Activated naive CD8-positive, alpha-beta T cell treated with anti-CD3 and anti-CD28 coated beads for 36 hours (primary cell): Measurements from ENCODE around the gene RPAP3. TPM values are rescaled to one million over a fixed set of nuclear protein-coding genes. Genes with fewer than 3 reads are reported as not detected.

ENCODE experiments used
- DNase-seq: peaks from one replicate; pipeline ENCODE4 v3.0.0; 2021
- H3K27ac Mint-ChIP-seq: one replicate; pipeline ENCODE4 v1.8.0; 2022; ENCODE audit warnings: mild to moderate bottlenecking, moderate library complexity, mixed read lengths
- H3K27me3 Mint-ChIP-seq: one replicate; pipeline ENCODE4 v1.8.0; 2022; ENCODE audit warnings: mild to moderate bottlenecking, mixed read lengths
- H3K36me3 Mint-ChIP-seq: one replicate; pipeline ENCODE4 v1.8.0; 2021; ENCODE audit warnings: mild to moderate bottlenecking, mixed read lengths
- H3K4me1 Mint-ChIP-seq: one replicate; pipeline ENCODE4 v1.8.0; 2021; ENCODE audit warnings: mixed read lengths
- H3K4me3 Mint-ChIP-seq: one replicate; pipeline ENCODE4 v1.8.0; 2022; ENCODE audit warnings: mild to moderate bottlenecking, moderate library complexity, mixed read lengths
- H3K9me3 Mint-ChIP-seq: one replicate; pipeline ENCODE4 v1.8.0; 2022; ENCODE audit warnings: mixed read lengths
- total RNA-seq, 2 experiments: library from RNA; stranded (reverse); gene quantifications; one replicate each; pipeline ENCODE4 v1.2.3, GENCODE V29; 2021

RPAP3 gene
- total RNA-seq, 2 experiments from 2014 or later, result 58.7 to 61.8 TPM

DNA sequence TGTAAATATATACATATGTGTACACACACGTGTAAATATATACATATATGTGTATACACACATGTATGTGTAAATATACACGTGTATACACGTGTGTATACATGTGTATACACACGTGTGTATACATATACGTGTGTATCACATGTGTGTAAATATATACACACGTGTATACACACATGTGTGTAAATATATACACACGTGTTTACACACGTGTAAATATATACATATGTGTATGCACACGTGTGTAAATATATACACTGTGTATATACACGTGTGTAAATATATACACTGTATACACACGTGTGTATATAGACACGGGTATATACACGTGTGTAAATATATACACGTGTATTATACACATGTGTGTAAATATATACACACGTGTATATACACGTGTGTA lies 71.7 kb downstream of the RPAP3 start:
- peaks cover 2% of the 10 kb centered on the region for H3K4me1 Mint-ChIP-seq
- no peaks in the 10 kb centered on the region for H3K27me3 Mint-ChIP-seq
- H3K4me3 Mint-ChIP-seq, result no peak overlapping the region
- peaks cover 58% of the 10 kb centered on the region for H3K36me3 Mint-ChIP-seq
- no peak for DNase-seq
- H3K9me3 Mint-ChIP-seq, result peaks cover 22% of the 10 kb centered on the region
- no peak overlapping the region for H3K27ac Mint-ChIP-seq

DNA sequence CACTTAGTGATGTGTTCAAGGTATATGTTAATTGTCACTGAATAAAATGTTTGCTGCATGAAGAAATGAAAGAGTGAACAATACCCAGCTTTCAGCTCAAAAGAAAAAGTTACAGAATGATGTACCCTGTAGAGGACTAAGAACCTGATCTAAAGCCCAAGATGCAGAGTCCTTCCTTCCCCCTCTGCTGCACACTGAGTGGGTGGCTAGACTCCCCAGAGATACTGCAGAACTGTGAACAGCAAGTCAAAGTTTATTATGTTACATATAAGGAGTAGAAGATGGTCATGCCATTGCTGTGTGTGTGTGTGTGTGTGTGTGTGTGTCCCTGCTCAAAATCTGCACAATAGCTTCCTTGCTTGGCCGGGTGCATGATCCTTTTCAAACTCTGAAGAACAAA lies 83.9 kb downstream of the RPAP3 start:
- H3K27ac Mint-ChIP-seq, result no peak overlapping the region
- peaks cover 4% of the 10 kb centered on the region for H3K4me1 Mint-ChIP-seq

DNA sequence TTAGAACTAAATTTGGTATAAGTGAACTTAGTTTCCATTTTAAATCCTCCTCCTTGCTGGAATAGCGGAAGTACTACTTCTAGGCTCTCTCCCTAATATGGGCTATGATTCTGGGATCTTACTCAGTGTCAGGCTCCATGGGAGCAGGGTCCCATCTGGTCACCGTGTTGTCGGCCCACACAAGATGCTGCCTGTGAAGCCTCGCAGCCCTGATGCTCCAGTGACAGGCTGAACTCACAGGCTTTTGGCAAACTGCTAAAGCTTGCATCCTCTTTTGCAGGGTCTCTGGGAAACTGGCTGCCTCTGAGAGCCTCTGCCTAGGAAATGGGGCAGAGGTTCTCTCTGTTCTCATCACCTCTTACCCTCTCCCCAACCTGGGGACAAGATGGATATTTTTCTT lies 88.4 kb downstream of the RPAP3 start:
- no peaks in the 10 kb centered on the region for H3K27me3 Mint-ChIP-seq

More for the DNA sequence above, 83.9 kb downstream of the RPAP3 start:
- peaks cover 34% of the 10 kb centered on the region for H3K36me3 Mint-ChIP-seq
- peaks cover 9% of the 10 kb centered on the region for H3K9me3 Mint-ChIP-seq
- no peak for DNase-seq
- H3K4me3 Mint-ChIP-seq, result no peak overlapping the region
- H3K27me3 Mint-ChIP-seq, result no peaks in the 10 kb centered on the region

DNA sequence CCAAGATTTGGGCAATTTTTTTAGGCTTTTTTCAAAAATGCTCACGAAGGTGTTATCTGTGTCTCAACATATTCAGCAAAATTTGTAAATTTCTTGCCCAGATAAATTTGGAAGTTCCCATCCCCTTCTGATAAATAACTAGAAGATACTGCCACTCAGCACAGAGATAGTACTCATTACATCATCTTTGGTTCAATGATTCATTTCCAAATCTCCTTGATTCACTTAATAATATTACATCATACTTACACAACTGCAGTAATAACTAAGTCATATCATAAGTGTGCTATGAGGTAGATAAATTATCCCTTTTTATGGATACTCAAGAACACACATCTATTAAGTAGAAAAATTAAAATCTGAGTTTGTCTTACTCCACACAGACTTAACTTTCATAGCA lies 89.4 kb downstream of the RPAP3 start:
- H3K36me3 Mint-ChIP-seq, result peaks cover 31% of the 10 kb centered on the region
- no peak overlapping the region for H3K4me3 Mint-ChIP-seq
- no peak overlapping the region for H3K27ac Mint-ChIP-seq
- H3K27me3 Mint-ChIP-seq, result no peaks in the 10 kb centered on the region
- no peak for DNase-seq
- no peaks in the 10 kb centered on the region for H3K4me1 Mint-ChIP-seq
- peaks cover 19% of the 10 kb centered on the region for H3K9me3 Mint-ChIP-seq

More for the DNA sequence above, 88.4 kb downstream of the RPAP3 start:
- H3K9me3 Mint-ChIP-seq, result peaks cover 13% of the 10 kb centered on the region
- no peak overlapping the region for H3K4me3 Mint-ChIP-seq
- DNase-seq, result no peak
- no peaks in the 10 kb centered on the region for H3K4me1 Mint-ChIP-seq
- H3K36me3 Mint-ChIP-seq, result peaks cover 28% of the 10 kb centered on the region
- no peak overlapping the region for H3K27ac Mint-ChIP-seq

DNA sequence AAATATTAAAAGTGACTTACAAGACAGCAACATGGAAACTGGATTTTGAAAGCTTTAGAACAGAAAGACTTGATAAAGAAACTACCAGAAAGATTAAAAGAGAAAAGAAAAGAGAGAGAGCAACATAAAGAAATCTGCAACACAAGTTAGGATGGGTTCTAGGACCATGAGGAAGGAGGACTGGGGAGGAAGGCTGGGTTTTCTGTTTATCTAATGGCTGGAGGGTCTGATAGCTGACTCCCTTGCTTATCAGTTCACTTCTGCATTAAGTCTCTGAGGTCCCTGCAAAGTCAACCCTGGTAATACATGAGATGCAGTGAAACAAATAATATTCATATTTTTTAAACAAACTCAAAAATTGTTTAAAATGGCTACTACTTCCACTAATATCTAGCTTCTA lies 90.1 kb downstream of the RPAP3 start:
- H3K36me3 Mint-ChIP-seq, result peaks cover 31% of the 10 kb centered on the region

DNA sequence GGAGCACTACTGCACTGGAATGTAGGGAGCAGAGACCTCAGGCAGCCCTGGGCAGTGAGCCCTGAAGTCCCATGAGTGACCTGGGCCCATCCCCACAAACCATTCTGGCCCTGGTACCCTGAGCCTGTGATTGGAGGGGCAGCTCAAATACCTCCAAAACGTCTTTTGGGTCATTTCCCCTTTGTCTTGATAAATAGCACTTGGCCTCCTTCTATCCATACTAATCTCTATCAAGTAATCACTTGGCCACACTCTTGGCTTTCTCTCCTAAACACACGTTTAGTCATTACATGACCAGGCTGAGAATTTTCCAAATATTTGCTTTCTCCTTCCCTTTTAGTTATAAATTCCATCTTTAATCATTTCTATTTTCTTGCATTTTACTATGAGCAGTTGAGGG lies 91.3 kb downstream of the RPAP3 start:
- no peak overlapping the region for H3K27ac Mint-ChIP-seq

More for the DNA sequence above, 90.1 kb downstream of the RPAP3 start:
- H3K4me1 Mint-ChIP-seq, result no peaks in the 10 kb centered on the region
- H3K27me3 Mint-ChIP-seq, result no peaks in the 10 kb centered on the region
- no peak for DNase-seq
- peaks cover 19% of the 10 kb centered on the region for H3K9me3 Mint-ChIP-seq
- no peak overlapping the region for H3K4me3 Mint-ChIP-seq
- H3K27ac Mint-ChIP-seq, result no peak overlapping the region

DNA sequence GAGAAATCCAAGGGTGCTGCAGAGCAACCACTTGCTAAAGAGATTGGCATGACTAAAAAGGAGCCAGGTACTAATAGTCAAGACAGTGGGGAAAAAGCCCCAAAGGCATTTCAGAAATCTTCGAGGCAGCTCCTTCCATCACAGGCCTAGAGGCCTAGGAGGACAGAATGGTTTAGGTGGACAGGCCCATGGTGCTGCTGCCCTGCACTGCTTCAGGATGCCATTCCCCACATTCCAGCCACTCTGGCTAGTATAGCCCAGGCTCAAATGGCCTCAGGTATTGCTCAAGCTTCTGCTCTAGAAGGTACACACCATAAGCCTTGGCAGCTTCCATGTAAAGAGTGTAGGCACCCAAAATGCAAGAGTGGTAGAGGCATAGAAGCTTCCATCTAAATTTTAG lies 92.9 kb downstream of the RPAP3 start:
- Mint-ChIP-seq H3K4me1 (no peaks in the 10 kb centered on the region), H3K27me3 (no peaks in the 10 kb centered on the region), H3K27ac (no peak overlapping the region), H3K36me3 (peaks cover 29% of the 10 kb centered on the region), H3K9me3 (peaks cover 25% of the 10 kb centered on the region), H3K4me3 (no peak overlapping the region)
- no peak for DNase-seq

More for the DNA sequence above, 91.3 kb downstream of the RPAP3 start:
- Mint-ChIP-seq H3K36me3 (peaks cover 33% of the 10 kb centered on the region), H3K27me3 (no peaks in the 10 kb centered on the region), H3K9me3 (peaks cover 19% of the 10 kb centered on the region), H3K4me1 (no peaks in the 10 kb centered on the region), H3K4me3 (no peak overlapping the region)
- no peak for DNase-seq

DNA sequence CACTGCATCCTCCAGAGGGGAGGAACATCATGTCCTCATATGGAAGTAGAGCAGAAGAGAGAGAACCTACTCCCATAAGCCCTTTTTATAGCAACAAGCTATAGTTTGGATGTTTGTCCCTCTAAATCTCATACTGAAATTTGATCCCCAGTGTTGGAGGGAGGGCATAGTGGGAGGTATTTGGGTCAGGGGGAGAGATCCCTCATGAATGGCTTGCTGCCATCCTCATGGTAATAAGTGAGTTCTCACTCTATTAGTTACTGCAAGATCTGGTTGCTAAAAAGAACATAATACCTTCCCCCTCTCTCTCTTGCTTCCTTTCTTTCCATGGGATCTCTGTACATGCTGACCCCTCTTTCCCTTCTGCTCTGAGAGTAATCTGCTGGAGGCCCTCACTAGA lies 93.9 kb downstream of the RPAP3 start:
- peaks cover 33% of the 10 kb centered on the region for H3K9me3 Mint-ChIP-seq
- peaks cover 36% of the 10 kb centered on the region for H3K36me3 Mint-ChIP-seq
- no peaks in the 10 kb centered on the region for H3K4me1 Mint-ChIP-seq
- H3K4me3 Mint-ChIP-seq, result no peak overlapping the region
- H3K27ac Mint-ChIP-seq, result no peak overlapping the region
- no peaks in the 10 kb centered on the region for H3K27me3 Mint-ChIP-seq
- no peak for DNase-seq

Other genes with a start within 250 kb of the RPAP3 start
- gene ENDOU, start 19.5 kb upstream of the RPAP3 start, total RNA-seq, result under 1 TPM in 1 of 2 experiments, not detected in 1; 0.08 TPM
- under 1 TPM; 0.27 to 0.54 TPM for gene RAPGEF3, start 52.9 kb upstream of the RPAP3 start, total RNA-seq
- gene SLC48A1, start 67.2 kb upstream of the RPAP3 start, total RNA-seq, result 1 to 10 TPM; 5.4 to 6.0 TPM
- gene HDAC7, start 113.9 kb upstream of the RPAP3 start, total RNA-seq, result 100 to 1,000 TPM; 233 to 246 TPM
- 10 to 100 TPM; 55.8 TPM for gene VDR, start 199.0 kb upstream of the RPAP3 start, total RNA-seq